KOPT-K1 (cell line): ENCODE data around the gene GRM5.

Source experiments
- H3K27ac ChIP-seq: fragments of 200-600 bp; sonication (generic); 2 replicates; pipeline ENCODE4 v1.5.1; 2016; ENCODE audit warnings: antibody characterized with exemption, mild to moderate bottlenecking, low read depth, low read length; ENCODE audit not compliant: poor library complexity, severe bottlenecking
- H3K36me3 ChIP-seq: fragments of 200-600 bp; sonication (generic); 2 replicates; pipeline ENCODE4 v1.5.1; 2017; ENCODE audit warnings: antibody characterized with exemption, mild to moderate bottlenecking, low read length, moderate library complexity; ENCODE audit not compliant: insufficient read depth
- H3K9me3 ChIP-seq: fragments of 200-600 bp; sonication (generic); 2 replicates; pipeline ENCODE4 v1.5.1; 2017; ENCODE audit warnings: antibody characterized with exemption, low read length, mild to moderate bottlenecking; ENCODE audit not compliant: insufficient read depth, poor library complexity, severe bottlenecking

The GRM5 gene

DNA sequence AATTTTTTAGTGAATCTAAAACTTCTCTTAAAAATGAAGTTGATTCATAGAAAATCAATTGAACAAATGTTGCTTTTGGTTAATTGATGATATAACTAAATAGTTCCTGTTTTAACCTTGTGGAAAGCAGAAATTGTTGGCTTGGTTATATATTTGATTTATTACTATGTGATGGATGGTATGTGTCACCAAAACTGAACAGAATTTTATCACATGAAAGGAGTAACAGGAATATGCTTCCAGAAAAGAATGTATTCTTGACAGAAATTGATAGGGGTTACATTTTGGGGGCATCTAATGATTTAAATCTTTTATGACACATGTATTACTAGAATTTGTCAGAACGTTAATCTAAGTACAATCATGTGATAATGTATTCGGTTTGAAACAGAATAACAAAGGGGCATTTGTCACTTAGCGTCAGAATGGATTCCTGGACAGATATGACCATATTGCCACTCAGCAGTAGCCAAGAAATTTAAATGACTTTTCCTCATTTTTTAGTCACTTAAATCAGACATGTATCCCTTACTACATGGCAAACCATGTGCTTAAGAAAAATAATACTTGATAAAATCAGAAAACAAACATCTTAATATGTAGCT lies 295.2 kb downstream of the GRM5 start:
- H3K27ac ChIP-seq, result no peak overlapping the region
- peaks cover 3% of the 10 kb centered on the region for H3K9me3 ChIP-seq
- no peaks in the 10 kb centered on the region for H3K36me3 ChIP-seq

DNA sequence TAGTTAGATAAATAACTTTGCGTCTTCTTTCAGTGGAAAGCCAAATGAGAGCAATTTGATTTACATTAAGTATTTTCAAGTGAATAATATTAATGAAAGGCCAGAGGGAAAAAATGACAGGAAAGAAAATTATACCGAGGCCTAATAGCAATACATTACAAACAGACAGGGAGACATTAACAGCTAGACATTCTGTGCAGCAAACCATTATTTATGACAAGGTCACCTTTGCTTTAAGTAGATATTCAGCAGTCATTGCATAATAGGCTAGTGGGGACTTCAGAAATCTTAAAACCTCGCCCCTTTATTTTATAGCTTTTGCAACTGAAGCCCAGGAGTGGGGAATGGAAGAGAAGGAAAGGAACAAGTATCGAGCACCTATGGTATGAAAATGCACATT lies 321.6 kb downstream of the GRM5 start:
- H3K9me3 ChIP-seq, result no peaks in the 10 kb centered on the region
- no peaks in the 10 kb centered on the region for H3K36me3 ChIP-seq
- H3K27ac ChIP-seq, result no peak overlapping the region

DNA sequence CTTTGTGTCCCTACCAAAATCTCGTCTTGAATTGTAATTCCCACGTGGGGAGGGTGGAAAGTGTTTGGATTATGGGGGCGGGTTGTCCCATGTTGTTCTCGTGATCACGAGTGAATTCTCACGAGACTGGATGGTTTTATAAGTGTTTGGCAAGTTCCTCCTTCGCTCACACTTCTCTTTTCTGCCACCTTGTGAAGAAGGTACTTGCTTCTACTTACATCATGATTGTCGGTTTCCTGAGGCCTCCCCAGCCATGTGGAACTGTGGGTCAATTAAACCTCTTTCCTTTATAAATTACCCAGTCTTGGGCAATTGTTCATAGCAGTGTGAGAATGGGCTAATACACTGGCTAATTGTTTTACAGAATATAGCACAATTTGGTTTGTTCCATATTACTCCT lies 326.3 kb downstream of the GRM5 start:
- H3K27ac ChIP-seq, result no peak overlapping the region
- H3K9me3 ChIP-seq, result no peaks in the 10 kb centered on the region
- no peaks in the 10 kb centered on the region for H3K36me3 ChIP-seq

DNA sequence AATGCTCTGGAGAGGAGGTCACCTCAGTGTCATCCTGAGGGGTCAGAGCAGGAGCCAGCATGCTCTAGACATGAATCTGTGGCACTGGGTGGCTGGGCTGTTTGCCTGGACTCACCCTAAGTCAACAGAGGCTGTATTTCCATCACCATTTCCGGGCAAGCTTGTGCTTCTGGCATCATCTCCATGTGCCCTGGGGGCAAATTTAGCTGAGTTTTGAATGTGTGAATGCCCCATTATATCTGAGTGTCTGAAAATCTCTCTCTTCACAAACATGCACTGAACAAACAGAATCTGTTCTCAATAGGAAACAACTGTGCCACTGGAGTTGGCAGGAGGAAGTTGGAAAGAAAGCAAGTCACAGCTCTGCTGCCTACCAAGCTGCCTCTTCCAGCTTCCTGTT lies 356.2 kb downstream of the GRM5 start:
- no peaks in the 10 kb centered on the region for H3K9me3 ChIP-seq

DNA sequence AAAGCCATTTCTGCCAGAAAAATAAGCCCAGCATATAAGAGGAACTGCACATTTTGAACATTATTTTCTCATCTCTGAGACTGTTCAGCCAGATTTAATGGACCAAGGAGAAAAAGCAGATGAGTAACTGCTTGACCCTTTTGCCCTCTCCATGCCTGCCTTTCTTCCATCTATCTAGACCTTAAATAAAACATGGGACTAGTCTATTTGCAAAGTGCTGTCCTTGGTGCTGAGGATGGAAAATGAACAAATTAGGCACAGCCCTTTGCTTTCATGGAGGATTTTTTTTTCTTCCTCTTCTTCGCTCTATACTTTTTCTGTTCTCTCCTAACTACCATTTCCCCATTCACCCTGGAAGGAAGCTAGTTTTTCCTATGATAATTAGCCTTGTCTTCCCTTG lies 361.3 kb downstream of the GRM5 start:
- Histone ChIP-seq H3K36me3 (no peaks in the 10 kb centered on the region), H3K9me3 (no peaks in the 10 kb centered on the region), H3K27ac (no peak overlapping the region)

More for the DNA sequence above, 356.2 kb downstream of the GRM5 start:
- Histone ChIP-seq H3K27ac (no peak overlapping the region), H3K36me3 (no peaks in the 10 kb centered on the region)

DNA sequence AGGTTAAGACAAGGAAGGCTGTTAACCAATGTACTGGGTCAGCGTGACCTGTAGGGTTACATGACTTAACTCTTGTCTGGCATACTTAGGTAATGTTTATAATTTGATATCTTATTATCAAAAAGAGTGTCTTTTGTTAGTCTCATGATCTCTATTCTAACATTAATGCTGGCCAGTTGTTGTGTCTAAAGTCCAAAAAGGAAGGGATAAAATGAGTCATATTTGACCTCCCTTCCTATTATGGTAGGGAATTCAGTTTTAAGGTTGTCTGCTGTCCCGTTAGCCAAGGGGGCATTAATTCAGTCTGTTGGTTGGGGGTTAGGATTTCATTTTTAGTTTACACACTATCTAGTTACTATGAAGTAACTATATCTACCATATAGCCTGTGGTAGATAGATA lies 364.0 kb downstream of the GRM5 start:
- no peaks in the 10 kb centered on the region for H3K36me3 ChIP-seq

DNA sequence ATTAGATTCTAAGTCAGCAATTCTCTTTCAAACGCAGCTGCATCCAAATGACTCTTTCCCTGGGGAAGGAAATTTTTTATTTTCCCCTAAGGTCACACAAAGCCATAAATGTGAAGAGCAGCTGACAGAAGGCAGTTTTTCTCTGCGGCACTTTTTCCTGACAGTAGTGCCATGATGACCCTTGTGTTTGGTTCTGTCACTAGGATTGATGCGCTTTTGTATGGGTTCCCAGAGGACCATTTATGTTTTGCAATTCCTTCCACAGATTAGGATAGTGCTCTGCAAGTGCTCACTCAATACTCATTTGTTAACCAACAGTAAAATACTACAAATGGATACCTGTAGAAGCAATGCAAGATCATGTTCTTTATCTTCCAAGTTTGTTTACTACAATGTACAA lies 368.6 kb downstream of the GRM5 start:
- Histone ChIP-seq H3K9me3 (no peaks in the 10 kb centered on the region), H3K27ac (no peak overlapping the region), H3K36me3 (no peaks in the 10 kb centered on the region)

More for the DNA sequence above, 364.0 kb downstream of the GRM5 start:
- Histone ChIP-seq H3K9me3 (no peaks in the 10 kb centered on the region), H3K27ac (no peak overlapping the region)

DNA sequence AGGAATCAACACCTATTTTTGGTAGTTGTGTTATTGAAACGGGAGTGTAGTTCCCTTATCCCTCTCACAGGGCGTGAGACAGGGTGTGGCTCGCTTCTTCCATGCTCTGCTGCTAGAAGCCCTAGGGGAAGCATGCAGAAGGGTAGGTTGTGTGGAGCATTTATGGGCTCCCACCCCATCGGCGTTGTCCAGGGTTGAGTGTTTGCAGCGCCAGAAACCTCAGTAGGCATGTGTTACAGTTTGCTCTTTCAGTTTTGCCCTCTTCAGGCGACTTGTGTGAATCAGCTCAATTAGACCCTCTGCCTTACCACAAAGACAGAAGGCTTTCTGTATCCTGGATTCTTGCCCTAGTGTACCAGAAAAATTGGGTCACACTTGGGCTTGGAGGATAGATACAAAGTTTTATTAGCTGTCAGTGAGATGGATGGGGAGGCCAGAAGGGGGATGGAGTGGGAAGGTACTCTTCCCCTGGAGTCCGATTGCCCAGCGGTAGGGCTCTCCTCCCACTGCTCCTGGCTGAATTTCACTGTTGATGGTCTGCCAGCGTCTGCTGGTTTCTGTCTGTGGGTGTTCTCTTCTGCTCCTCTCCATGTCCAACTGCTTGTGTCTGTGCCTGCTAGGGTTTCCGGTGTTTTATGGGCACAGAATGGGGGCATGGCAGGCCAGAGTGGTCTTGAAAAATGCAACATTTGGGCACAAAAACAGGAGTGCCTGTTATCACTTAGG lies 369.9 kb downstream of the GRM5 start:
- Histone ChIP-seq H3K9me3 (no peaks in the 10 kb centered on the region), H3K36me3 (no peaks in the 10 kb centered on the region), H3K27ac (no peak overlapping the region)

DNA sequence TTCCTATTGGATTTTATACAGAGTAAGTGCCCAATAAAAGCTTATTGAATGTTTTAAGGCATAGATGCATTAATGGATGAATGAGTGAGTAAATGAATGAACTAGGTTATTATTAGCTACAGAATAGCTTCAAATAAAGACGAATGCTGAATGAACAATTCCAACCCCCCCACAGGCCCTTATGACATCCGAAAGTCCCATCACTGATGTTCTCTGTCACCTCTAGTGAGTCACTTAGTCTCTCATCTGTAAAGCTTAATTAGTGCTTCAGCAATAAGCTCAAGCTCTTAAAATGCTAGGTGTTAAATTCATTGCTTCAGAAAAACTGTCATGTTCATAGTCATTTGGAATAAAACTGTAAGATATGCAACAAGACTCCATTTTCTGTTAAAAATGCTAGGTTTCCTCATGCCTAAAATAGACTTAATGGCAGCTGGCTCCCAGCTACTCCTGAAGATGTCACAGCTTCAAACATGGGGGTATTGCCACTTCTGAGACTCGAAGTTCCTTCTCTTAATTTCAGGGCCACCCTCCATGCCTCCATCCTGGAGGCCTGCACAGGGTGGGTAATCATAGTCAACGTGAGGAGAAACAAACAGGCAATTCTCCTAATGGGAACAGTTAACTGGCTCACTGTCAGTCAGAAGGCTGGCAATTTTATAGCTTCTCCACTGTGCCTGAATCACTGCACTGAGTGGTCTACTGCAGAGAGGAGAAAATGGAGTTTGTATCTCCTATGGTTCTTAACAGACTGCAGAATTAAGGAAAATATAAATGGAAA lies 373.3 kb downstream of the GRM5 start:
- H3K27ac ChIP-seq, result no peak overlapping the region
- no peaks in the 10 kb centered on the region for H3K36me3 ChIP-seq
- H3K9me3 ChIP-seq, result no peaks in the 10 kb centered on the region

DNA sequence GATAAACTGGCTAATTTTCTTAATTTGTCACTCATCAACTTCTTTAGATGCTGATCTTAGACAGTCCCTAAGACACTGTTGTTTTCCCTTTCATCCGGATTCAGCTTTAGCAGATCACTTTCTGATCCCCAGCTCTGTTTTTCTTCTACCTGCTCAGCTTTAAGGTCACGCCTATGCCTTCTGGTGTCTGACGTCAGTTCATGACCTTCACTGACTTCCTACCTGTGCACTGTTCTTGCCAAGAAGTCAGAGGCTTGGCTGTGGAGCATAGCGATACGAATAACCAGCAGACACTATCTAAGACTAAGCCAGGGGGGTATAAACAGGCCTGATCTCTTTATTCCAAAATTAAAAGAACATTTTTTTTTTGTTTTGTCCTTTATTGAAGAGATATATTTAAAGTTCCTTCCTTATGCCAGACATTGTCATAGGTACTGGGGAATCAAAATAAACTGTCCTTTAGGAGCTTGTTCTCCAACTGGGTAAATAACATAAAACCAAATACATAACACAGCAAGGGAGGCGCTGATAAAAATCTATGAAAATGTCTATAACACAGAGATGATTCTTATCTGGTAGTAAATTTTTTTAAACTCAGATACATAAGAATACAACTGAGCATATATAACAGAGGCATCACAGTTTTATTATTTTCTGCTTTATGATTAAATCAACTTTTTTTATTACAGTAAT lies 376.1 kb downstream of the GRM5 start:
- H3K36me3 ChIP-seq, result no peaks in the 10 kb centered on the region
- H3K27ac ChIP-seq, result no peak overlapping the region
- H3K9me3 ChIP-seq, result peaks cover 9% of the 10 kb centered on the region

DNA sequence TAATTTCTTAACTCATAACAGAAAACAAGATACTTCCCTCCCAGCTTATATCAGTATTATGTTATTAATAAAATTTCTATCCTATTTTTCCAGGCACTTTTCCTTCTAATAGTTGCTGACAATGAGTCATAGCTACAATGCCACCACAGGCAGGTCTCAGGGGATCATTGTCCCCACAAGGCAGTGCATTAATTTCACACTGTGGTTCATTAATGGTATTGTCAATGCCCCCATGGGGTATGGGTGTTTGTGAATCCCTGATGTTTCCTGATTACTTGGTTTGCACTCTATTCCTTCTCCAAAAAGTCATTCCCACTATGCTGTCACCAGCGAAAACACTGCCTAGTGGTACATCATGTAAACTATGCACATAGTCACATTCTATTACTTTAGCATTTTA lies 382.8 kb downstream of the GRM5 start:
- Histone ChIP-seq H3K27ac (no peak overlapping the region), H3K9me3 (peaks cover 12% of the 10 kb centered on the region), H3K36me3 (no peaks in the 10 kb centered on the region)

DNA sequence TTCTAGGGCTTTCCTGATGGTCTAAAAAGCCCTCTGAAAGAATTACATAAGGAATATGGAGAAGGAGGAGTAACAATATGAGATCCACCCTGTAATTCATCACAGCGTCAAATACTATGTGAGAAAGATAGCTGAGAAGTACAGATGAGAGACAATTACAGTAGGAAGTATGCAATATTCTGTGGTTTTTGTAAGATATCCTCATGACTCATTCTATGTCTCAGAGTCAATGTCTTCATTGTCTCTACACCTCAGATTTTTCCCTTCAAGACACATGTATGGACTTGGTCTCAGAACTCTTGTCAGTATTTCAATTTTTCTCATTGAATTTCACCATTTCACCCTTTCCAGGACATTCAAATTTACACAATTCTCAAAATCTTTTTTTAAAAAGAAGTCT lies 385.0 kb downstream of the GRM5 start:
- Histone ChIP-seq H3K36me3 (no peaks in the 10 kb centered on the region), H3K9me3 (peaks cover 8% of the 10 kb centered on the region), H3K27ac (no peak overlapping the region)

DNA sequence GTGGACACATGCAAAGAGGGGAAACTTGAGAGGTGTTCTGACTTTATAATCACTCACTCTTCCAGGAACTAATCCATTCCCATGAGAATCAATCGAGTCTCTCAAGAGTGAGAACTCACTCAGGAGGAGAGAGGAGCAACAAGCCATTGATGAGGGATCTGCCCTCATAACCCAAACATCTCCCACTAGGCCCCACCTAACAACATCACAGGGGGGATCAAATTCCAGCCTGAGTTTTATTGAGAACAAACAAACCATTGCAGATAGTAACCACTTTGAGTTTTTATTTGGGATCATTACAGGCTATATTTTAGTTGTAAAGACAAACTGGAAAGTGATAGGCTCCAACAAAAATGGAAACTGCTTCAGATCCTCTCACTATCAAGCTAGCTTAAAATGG lies 399.4 kb downstream of the GRM5 start:
- no peaks in the 10 kb centered on the region for H3K9me3 ChIP-seq
- H3K27ac ChIP-seq, result no peak overlapping the region
- no peaks in the 10 kb centered on the region for H3K36me3 ChIP-seq

DNA sequence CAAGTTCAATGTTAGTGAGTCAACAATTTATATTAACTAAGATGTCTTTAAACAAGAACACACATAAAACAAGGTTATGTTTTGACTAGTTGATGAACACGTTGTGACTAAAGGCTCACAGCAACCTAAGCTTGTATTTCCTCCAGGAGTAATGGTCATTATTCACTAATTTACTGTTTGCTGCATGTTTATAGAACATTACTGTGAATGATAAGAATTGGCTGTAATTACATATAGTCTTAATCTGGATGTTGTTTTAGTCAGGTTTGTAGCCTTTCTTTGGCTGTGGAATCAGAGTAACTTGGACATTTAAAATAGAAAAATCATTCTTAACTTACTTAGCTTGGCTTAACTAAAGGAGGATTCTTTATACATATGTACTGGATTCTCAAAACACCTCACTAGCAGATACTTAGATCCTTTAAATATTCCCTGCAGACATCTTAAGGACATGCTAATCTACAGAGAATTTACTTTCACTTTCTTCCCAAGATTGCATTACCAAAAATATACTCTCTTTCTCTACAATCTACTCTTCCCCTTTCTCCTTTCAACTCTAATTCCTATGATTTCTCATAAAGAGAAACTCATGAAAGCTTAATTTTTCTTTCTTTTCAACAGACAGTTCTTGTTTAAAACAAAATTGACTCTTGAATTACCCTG lies 408.6 kb downstream of the GRM5 start:
- Histone ChIP-seq H3K36me3 (no peaks in the 10 kb centered on the region), H3K27ac (peak overlapping the region; percentile 4), H3K9me3 (no peaks in the 10 kb centered on the region)

DNA sequence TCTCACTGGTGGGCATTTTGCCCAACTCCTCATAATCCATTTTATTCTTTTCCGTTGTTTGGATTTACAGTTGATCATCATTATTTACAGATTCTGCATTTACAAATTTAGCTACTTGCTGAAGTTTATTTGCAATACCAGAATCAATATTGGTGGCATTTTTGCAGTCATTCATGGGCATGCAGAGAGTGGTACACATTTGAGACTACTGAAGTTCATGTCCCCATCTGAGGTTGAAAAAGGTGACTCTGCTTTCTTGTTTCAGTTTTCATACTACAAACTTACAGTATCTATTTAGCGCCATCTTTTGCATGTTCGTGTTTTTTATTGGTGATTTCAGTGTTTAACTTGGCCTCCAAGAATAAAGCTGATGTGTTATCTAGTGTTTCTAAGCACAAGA lies 409.5 kb downstream of the GRM5 start:
- Histone ChIP-seq H3K36me3 (no peaks in the 10 kb centered on the region), H3K9me3 (no peaks in the 10 kb centered on the region), H3K27ac (no peak overlapping the region)
